ENCODE data around the gene COX20.

The COX20 gene

DNA sequence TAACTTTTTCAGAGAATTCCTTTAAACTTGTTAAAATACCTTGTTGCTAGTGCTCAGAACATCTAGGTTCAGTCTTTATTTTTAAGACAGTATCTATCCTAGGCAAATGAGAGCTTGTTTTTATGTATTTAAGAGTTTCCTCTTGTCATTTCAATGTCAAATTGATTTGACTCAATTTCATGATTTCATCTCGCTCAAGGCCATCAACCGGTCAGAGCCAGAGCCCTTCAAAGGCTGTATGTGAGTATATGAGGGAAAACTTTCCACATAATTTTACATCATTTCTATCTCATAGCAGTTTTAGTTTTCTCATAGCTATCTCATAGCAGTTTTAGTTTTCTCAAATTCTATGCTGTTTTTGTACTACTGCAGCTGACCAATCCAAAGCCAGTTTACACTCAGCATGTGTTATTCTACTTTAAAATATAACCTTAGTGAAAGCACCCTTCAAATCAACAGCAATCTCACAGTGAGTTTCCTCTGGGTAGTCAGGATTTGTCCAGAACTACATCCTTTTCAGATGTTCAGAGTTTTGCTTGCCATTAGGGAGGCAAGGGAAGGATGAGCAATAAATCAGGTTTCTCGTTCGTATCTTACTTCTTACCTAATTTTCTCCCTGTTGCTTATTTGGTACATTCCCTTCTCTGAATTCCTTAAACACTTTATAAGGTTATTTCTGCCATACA lies 16.2 kb downstream of the COX20 start:
- TF ChIP-seq, protein P1, sequence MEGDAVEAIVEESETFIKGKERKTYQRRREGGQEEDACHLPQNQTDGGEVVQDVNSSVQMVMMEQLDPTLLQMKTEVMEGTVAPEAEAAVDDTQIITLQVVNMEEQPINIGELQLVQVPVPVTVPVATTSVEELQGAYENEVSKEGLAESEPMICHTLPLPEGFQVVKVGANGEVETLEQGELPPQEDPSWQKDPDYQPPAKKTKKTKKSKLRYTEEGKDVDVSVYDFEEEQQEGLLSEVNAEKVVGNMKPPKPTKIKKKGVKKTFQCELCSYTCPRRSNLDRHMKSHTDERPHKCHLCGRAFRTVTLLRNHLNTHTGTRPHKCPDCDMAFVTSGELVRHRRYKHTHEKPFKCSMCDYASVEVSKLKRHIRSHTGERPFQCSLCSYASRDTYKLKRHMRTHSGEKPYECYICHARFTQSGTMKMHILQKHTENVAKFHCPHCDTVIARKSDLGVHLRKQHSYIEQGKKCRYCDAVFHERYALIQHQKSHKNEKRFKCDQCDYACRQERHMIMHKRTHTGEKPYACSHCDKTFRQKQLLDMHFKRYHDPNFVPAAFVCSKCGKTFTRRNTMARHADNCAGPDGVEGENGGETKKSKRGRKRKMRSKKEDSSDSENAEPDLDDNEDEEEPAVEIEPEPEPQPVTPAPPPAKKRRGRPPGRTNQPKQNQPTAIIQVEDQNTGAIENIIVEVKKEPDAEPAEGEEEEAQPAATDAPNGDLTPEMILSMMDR (IDR thresholded peaks at IDR 0.05; ENCODE audit: borderline replicate concordance, insufficient read depth, low read depth, low read length): no peak

DNA sequence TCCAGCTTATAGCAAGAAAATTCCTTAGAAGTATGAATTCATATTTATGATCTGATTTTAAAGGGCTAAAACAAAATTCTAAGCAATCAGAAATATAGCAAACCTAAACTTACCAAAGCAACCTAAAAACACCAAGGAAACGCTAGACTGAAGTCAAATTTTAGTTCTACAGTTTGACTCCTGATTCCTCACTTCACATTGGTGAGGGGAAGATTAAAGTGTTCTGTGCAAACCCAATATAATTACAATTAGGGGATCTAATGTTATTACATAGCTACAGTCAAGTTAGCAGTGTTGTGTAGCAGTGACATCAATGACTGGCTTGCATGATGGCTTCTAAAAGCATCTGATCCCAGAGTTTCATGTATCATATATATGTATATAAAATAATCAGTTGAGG lies 17.2 kb downstream of the COX20 start:
- H3K4me3 ChIP-seq (ENCODE audit: low read depth, low read length): no peak overlapping the region
- TF ChIP-seq, protein P1 (IDR thresholded peaks at IDR 0.05; ENCODE audit: borderline replicate concordance, insufficient read depth, low read depth, low read length): no peak

More for the DNA sequence above, 16.2 kb downstream of the COX20 start:
- no peak overlapping the region for H3K4me3 ChIP-seq (ENCODE audit: low read depth, low read length)

DNA sequence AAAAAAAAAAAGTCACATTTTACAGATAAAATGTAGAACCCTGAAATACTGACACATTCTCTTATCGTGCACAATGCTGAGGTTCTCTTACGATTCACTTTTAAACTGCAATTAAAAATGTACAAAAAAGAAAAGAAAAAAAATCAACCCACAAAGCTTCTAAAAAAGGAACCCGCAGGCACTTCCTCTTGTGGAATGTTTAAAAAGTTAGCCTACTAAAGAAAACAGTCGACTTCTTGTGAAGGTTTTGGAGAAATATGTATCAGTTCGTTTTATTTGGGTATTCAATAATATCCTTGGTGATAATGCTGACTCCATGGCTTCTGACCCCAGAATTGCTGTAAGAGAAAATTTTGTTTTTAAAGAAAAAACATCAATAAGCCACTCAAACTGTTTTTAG lies 18.7 kb downstream of the COX20 start:
- TF ChIP-seq, protein P1 (IDR thresholded peaks at IDR 0.05; ENCODE audit: borderline replicate concordance, insufficient read depth, low read depth, low read length): no peak
- no peak overlapping the region for H3K4me3 ChIP-seq (ENCODE audit: low read depth, low read length)

DNA sequence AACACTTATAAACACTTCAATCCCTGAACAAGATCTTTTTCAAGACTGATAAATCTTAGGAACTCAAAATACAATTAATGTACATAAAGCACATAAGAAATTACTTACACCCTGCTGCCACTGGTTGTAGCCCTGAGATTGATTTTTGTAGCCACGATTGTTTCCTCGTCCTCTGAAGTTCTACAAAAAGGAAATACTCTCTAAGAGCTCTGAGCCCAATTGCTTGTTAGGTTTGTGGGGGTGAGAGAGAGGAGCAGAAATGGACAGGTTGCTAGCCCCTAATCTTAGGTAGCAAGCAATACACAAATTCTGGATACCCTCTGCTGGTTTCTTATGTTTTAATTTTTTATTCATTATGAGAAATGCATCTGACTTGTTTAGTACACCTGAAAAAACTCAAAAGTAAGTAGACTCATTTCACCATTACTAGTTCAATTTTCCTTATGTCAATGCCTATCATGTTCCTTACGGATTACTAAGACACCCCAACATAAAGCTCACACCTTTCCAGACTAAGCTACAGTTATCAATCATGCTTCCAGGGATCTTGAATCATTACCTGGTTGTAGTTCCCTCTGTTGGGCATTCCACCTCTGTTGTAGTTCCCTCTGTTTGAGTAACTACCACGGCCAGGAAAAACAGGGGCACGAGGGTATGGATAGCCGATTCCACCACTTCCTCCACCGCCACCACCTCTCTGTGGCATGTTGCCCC lies 19.6 kb downstream of the COX20 start:
- TF ChIP-seq, protein P1 (IDR thresholded peaks at IDR 0.05; ENCODE audit: borderline replicate concordance, insufficient read depth, low read depth, low read length): no peak
- no peak overlapping the region for H3K4me3 ChIP-seq (ENCODE audit: low read depth, low read length)

- TF ChIP-seq, protein P1 (IDR thresholded peaks at IDR 0.05; ENCODE audit: borderline replicate concordance, insufficient read depth, low read depth, low read length): no peak
Measured at GRCh38 chr1:244857761-244858160, 22.3 kb downstream of the COX20 start.

DNA sequence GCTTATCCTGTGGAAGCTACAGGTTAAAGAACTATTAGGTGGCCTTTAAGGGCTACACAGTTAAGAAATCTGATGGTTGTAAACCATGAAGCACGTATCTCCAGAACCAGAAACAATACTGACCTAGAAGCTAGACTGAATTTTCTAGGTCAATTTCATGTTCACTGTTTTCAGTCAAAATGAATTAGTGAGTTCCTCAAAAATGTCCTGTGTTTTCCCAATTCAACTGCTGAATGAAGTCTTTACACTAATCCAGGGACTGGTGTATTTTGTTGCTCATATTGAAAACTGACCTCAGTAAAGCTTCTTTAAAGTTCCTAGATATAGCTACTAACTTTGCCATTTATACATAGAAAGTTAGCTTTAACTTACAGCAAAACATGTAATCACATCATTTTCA lies 22.9 kb downstream of the COX20 start:
- no peak overlapping the region for H3K4me3 ChIP-seq (ENCODE audit: low read depth, low read length)
- TF ChIP-seq, protein P1 (IDR thresholded peaks at IDR 0.05; ENCODE audit: borderline replicate concordance, insufficient read depth, low read depth, low read length): no peak

More at GRCh38 chr1:244857761-244858160, 22.3 kb downstream of the COX20 start:
- no peak overlapping the region for H3K4me3 ChIP-seq (ENCODE audit: low read depth, low read length)

GRCh38 chr1:244860078-244860477 lies 24.6 kb downstream of the COX20 start:
- no peak overlapping the region for H3K4me3 ChIP-seq (ENCODE audit: low read depth, low read length)
- TF ChIP-seq, protein P1 (IDR thresholded peaks at IDR 0.05; ENCODE audit: borderline replicate concordance, insufficient read depth, low read depth, low read length): no peak
